K562 (cell line): ENCODE data around the gene REEP3. TPM values are rescaled to one million over a fixed set of nuclear protein-coding genes. Genes with fewer than 3 reads are reported as not detected.

Source experiments
- ATAC-seq: fragments of 200-7000 bp; cut with Tn5 transposase; 3 replicates; pipeline ENCODE4 v1.9.1; 2020; ENCODE audit warnings: moderate library complexity
- BruUV-seq: library from RNA; stranded (reverse); fragments of 400-500 nt; replicated peaks from 2 replicates; lab custom pipeline; 2021; lab: Mats Ljungman, UMichigan
- CTCF ChIA-PET: fragments of 300-600 bp; formaldehyde crosslinking; extraction: SDS; loops from one replicate; lab custom pipeline; 2021; ENCODE audit warnings: low intra/inter-chr PET ratio; lab: Yijun Ruan, JAX
- POLR2A ChIA-PET: fragments of 300-600, 350-650 bp; sonication (Branson Sonifier 250); formaldehyde crosslinking; extraction: SDS; loops from one replicate; lab custom pipeline; 2021; ENCODE audit warnings: antibody characterized with exemption, inconsistent platforms; lab: Yijun Ruan, JAX
- DNase-seq, 4 experiments: peaks; one replicate each; pipeline versions ENCODE4 v3.0.0 to v3.0.0-alpha.2; 2011 to 2018; ENCODE audit warnings: low spot score in 3 of 4, mixed read lengths in 3 of 4; ENCODE audit errors: extremely low read depth in 1 of 4
- FAIRE-seq: peaks from 2 replicates; lab custom pipeline; 2011; peaks lifted over from hg19 to GRCh38; lab: Jason Lieb, UNC
- H2AFZ ChIP-seq: 2 replicates; pipeline ENCODE4 v1.6.0; 2011; ENCODE audit warnings: low read depth, low read length, control low read depth, inconsistent platforms
- H3K27ac ChIP-seq: fragments of 200-600 bp; 3 replicates; pipeline ENCODE4 v1.8.0; 2011; ENCODE audit warnings: low read depth, mild to moderate bottlenecking, control low read depth, inconsistent platforms, low read length, moderate library complexity, mixed read lengths; ENCODE audit errors: extremely low read depth
- H3K27me3 ChIP-seq, 2 experiments: fragments of 300-600 bp in 1 of 2; 2 replicates in 1 of 2; 3 replicates in 1 of 2; pipeline versions ENCODE4 v1.6.0 to v1.8.0; 2011; ENCODE audit warnings: inconsistent platforms in 2 of 2, low read length in 2 of 2, mild to moderate bottlenecking in 1 of 2, mixed read lengths in 1 of 2, moderate library complexity in 1 of 2; ENCODE audit not compliant: control insufficient read depth in 2 of 2, insufficient read depth in 2 of 2
- H3K36me3 ChIP-seq: fragments of 300-600 bp; 3 replicates; pipeline ENCODE4 v1.8.0; 2011; ENCODE audit warnings: mild to moderate bottlenecking, low read length, inconsistent platforms; ENCODE audit not compliant: control insufficient read depth, insufficient read depth
- H3K4me1 ChIP-seq, 2 experiments: fragments of 200-600 bp in 1 of 2; replicated peaks in 1 of 2; 2 replicates in 1 of 2; 3 replicates in 1 of 2; pipeline versions ENCODE4 v1.5.1 to v1.8.0; 2011; ENCODE audit warnings: inconsistent platforms in 2 of 2, low read length in 2 of 2, mild to moderate bottlenecking in 1 of 2, mixed read lengths in 1 of 2, moderate library complexity in 1 of 2; ENCODE audit not compliant: control insufficient read depth in 2 of 2, insufficient read depth in 2 of 2
- H3K4me2 ChIP-seq: 2 replicates; pipeline ENCODE4 v1.6.1; 2011; ENCODE audit warnings: low read length, control low read depth, inconsistent platforms, mixed read lengths; ENCODE audit not compliant: insufficient read depth
- H3K4me3 ChIP-seq: fragments of 200-600 bp; sonication (generic), shearing (Covaris generic); 2 replicates; pipeline ENCODE4 v1.5.1; 2016; ENCODE audit warnings: control low read depth, inconsistent platforms
- H3K79me2 ChIP-seq: fragments of 200-600 bp; 3 replicates; pipeline ENCODE4 v1.8.0; 2011; ENCODE audit warnings: low read length, inconsistent platforms; ENCODE audit not compliant: control insufficient read depth, insufficient read depth
- H3K9ac ChIP-seq, 2 experiments: 2 replicates each; pipeline versions ENCODE4 v1.6.0 to v1.6.1; 2011; ENCODE audit warnings: low read depth in 2 of 2, low read length in 2 of 2, control low read depth in 1 of 2, inconsistent platforms in 1 of 2, mild to moderate bottlenecking in 1 of 2, mixed read lengths in 1 of 2; ENCODE audit not compliant: insufficient read depth in 1 of 2
- H3K9me1 ChIP-seq: one replicate; pipeline ENCODE4 v1.6.0; 2011; ENCODE audit warnings: inconsistent platforms, mild to moderate bottlenecking, low read length, moderate library complexity; ENCODE audit not compliant: control insufficient read depth, insufficient read depth
- H3K9me3 ChIP-seq: replicated peaks from 2 replicates; pipeline ENCODE4 v1.5.1; 2011; ENCODE audit warnings: low read depth, low read length, inconsistent platforms; ENCODE audit not compliant: control insufficient read depth, insufficient read depth
- H4K20me1 ChIP-seq: replicated peaks from 2 replicates; pipeline ENCODE4 v1.6.1; 2011; ENCODE audit warnings: low read length, inconsistent platforms, mixed read lengths; ENCODE audit not compliant: control insufficient read depth, insufficient read depth
- ATF7 ChIP-seq: fragments of 450-650 bp; IDR thresholded peaks from 2 replicates; pipeline ENCODE4 v1.7.1; 2014; ENCODE audit warnings: mild to moderate bottlenecking, moderate library complexity
- HOMEZ ChIP-seq: fragments of 250-450 bp; sonication (Bioruptor Pico); IDR thresholded peaks from 2 replicates; pipeline ENCODE4 v1.4.0; 2020; ENCODE audit warnings: mild to moderate bottlenecking, moderate library complexity
- KHSRP ChIP-seq: fragments of 450-650 bp; IDR thresholded peaks from 2 replicates; pipeline ENCODE4 v1.6.1; 2017
- ZNF316 ChIP-seq: fragments of 450-650 bp; IDR thresholded peaks from 2 replicates; pipeline ENCODE4 v1.6.1; 2016
- ZNF398 ChIP-seq: fragments of 250-450 bp; sonication (Bioruptor Pico); IDR thresholded peaks from 2 replicates; pipeline ENCODE4 v1.8.0; 2021; ENCODE audit warnings: moderate library complexity, mild to moderate bottlenecking, inconsistent platforms
- WGBS: fragments of 100-300 bp; shearing (Covaris generic); methylation state at CpG from one replicate; pipeline ENCODE4 v1.1.6; 2016; ENCODE audit warnings: low coverage, mixed read lengths; ENCODE audit not compliant: insufficient coverage; ENCODE audit errors: missing lambda C conversion rate; 5-methylcytosine and 5-hydroxymethylcytosine counted together
- in situ Hi-C: fragments of 300-500 bp; cut with MboI; formaldehyde crosslinking; loops from 4 replicates; pipeline ENCODE4 v1.15.0; 2018; ENCODE audit warnings: inconsistent platforms, mixed read lengths
- intact Hi-C: fragments of 100-400 bp; cut with micrococcal nuclease; formaldehyde crosslinking; loops from 2 replicates; pipeline ENCODE4 v1.14.2; 2022
- polyA plus RNA-seq, 8 experiments: library from polyadenylated mRNA; depleted of rRNA in 4 of 8; stranded (reverse) in 5 of 8; unstranded in 3 of 8; fragments of >200 nt; fragmentation: Nextera tagmentation in 2 of 8; fragmentation: Illumina TruSeq in 1 of 8; extraction: Ambion mirVana in 2 of 8; extraction: Trizol in 1 of 8; gene quantifications; 2 replicates each; pipeline versions ENCODE4 v1.2.1 to v1.2.3, GENCODE V29; 2011 to 2014; ENCODE audit warnings: inconsistent platforms in 1 of 8, missing spikeins in 1 of 8
- total RNA-seq, 7 experiments: library from RNA; depleted of rRNA in 6 of 7; stranded (reverse); fragments of >200 nt in 6 of 7; fragmentation: Illumina TruSeq in 2 of 7; extraction: Trizol in 2 of 7; gene quantifications; 2 replicates each; pipeline versions ENCODE4 v1.2.1 to v1.2.3, GENCODE V29; 2011 to 2021; ENCODE audit warnings: low replicate concordance in 1 of 7

Gene REEP3
- total and polyA plus RNA-seq, 9 of the 15 experiments (the other 6 are each of a cell fraction or from before 2014, with no cell fraction given) = 3.4 to 13.4 (median 9.2) TPM

- DNase-seq (no peak), FAIRE-seq (no peak), ATAC-seq (no peak)
- Histone ChIP-seq H4K20me1 (no peaks in the 10 kb centered on the region), H3K4me1 (peaks cover 7 to 15% of the 10 kb centered on the region in 2 experiments; a peak in 4 of 5 replicates), H2AFZ (no peak overlapping the region), H3K4me2 (no peak overlapping the region), H3K4me3 (no peak overlapping the region), H3K9me1 (no peaks in the 10 kb centered on the region), H3K36me3 (peaks cover 4% of the 10 kb centered on the region; the same call in 1 of the 3 replicates), H3K79me2 (no peaks in the 10 kb centered on the region), H3K27me3 (no peaks in the 10 kb centered on the region), H3K27ac (no peak overlapping the region), H3K9ac (no peak overlapping the region), H3K9me3 (no peaks in the 10 kb centered on the region)
- whole genome bisulfite sequencing = 63% methylated on average over 2 of the region's 2 CpGs
- intact Hi-C loops (loop anchor here (5.0 kb wide), 3 partner anchors 102 to 202 kb away; partner anchors contain the start of gene REEP3), in situ Hi-C loops (loop anchor here (25.0 kb wide), 1 partner anchor 412 kb away; no protein-coding TSS in a partner anchor)
- ChIA-PET CTCF (interaction anchor here (0.6 kb wide), 1 partner anchor 146 kb away, joined by 3 read pairs; no protein-coding TSS in a partner anchor), POLR2A (no interaction called here)
- TF ChIP-seq ZNF316 (no peak), KHSRP (no peak), ATF7 (no peak), ZNF398 (CRISPR knock-in tag) (no peak), HOMEZ (no peak)
- no TSS peak for BruUV-seq
Measured at GRCh38 chr10:63624701-63625100, 103.5 kb downstream of the REEP3 start.
